Measurements from ENCODE around the gene NHLRC1. TPM values are rescaled to one million over a fixed set of nuclear protein-coding genes. Genes with fewer than 3 reads are reported as not detected.
A peak's percentile ranks its signal among the peaks of the same experiment; 100 is the strongest.
"Not testable (repeated sequence)": the region's sequence is repeated elsewhere in the genome, so short reads cannot be mapped to it uniquely, and the experiment has no call there.

Gene NHLRC1
- polyA plus RNA-seq, 6 donors from 2014 or later, result 0.60 to 4.7 (median 1.7) TPM

DNA sequence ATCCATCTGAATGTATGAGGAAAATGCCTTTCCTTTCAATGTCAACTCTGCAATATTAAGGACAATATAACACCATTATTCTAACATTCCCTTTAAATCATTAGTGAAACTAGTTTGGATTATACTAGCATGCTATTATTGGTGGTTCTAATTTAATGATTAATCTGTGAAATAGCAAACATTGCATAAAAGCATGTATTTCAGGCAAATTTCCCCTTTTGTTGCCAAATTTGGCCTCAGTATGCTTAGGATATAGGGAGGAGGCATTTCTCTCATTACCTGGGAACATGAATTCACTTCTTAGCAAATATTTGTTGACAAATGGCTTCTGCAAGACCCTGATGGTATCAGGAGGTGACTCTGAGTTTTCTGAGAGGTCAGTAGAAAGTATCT is 30.8 kb upstream of the NHLRC1 start:
- Mint-ChIP-seq H3K4me3 (peak overlapping the region in 1 of 8 donors; percentile 99), H3K9me3 (peaks cover 0 to 1% (median 0%) of the 10 kb centered on the region in 7 donors), H3K36me3 (peaks cover 6 to 10% of the 10 kb centered on the region in 2 donors), H3K27ac (peak overlapping the region in 2 of 6 donors; percentile 7 to 50), H3K27me3 (no peaks in the 10 kb centered on the region), H3K4me1 (peaks cover 14 to 31% (median 25%) of the 10 kb centered on the region in 3 donors)
- ATAC-seq (ENCODE audit: low read depth in 2 of 2), result no peak
- DNase-seq, result no peak

DNA sequence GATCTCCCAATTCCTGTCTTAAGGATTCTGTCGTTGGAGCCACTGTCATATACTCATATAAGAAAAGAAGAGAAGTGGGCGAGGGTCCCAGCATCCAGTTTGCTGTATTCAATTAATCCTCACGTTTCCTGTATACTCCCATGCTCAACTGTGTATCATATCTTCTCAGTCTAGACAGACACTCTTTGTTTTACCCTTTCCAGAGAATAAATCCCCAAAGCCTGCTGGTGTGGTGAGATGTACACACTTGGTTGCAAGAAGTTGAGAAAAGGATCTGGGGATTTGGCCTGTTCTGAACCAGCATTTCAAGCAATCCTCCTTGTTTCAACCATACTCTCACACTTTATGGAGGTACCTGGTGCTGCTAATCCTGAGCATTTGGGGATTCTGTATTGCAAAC is 29.3 kb upstream of the NHLRC1 start:
- Mint-ChIP-seq H3K36me3 (peaks cover 7 to 12% of the 10 kb centered on the region in 2 donors), H3K4me1 (peaks cover 14 to 30% (median 25%) of the 10 kb centered on the region in 3 donors)
- ATAC-seq (ENCODE audit: low read depth in 2 of 2), result no peak

GRCh38 chr6:18151391-18151790 is 28.9 kb upstream of the NHLRC1 start:
- H3K4me3 Mint-ChIP-seq, result peak overlapping the region in 1 of 8 donors; percentile 45
- H3K27ac Mint-ChIP-seq; H3K9me3 Mint-ChIP-seq; H3K27me3 Mint-ChIP-seq; ATAC-seq (ENCODE audit: low read depth in 2 of 2); DNase-seq: not testable (repeated sequence)
- H3K4me1 Mint-ChIP-seq, result peaks cover 13 to 25% (median 23%) of the 10 kb centered on the region in 3 donors
- H3K36me3 Mint-ChIP-seq, result peaks cover 7 to 12% of the 10 kb centered on the region in 2 donors

More for the DNA sequence above, 29.3 kb upstream of the NHLRC1 start:
- Mint-ChIP-seq H3K4me3 (peak overlapping the region in 1 of 8 donors; percentile 45), H3K27me3 (no peaks in the 10 kb centered on the region), H3K27ac (no peak overlapping the region), H3K9me3 (peaks cover 0 to 1% (median 0%) of the 10 kb centered on the region in 7 donors)
- no peak for DNase-seq

DNA sequence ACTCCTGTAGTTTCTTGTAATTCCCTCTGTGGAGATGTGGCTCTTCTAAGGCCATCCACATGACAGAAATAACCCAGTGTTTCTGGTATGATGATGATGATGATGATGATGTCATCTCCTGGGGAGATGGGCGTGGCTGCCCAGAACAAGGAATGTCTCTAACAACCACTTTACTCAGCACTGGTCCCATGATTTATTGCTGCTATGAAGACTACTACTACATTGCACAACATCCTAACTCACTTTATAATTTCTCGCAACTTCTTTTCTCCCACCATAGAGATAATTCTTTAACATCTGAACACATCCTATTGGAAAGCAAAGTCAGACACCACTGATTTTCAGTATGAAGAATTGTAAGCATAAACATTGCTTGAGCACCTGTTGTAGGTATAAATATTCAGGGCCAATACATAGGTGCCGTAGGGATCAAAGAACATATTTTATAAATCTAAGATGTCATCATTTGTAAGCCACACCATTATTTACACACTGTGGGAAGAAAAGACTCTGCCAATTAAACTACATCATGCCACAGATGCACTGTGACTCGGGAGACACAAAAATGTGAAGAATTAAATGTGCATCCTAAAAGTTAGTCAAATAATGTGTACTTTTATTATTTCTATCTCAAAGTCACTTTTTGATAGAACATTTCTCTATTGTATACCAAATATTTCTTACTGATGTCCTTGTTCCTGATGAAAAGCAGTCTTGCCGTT is 26.0 kb upstream of the NHLRC1 start:
- ATAC-seq (ENCODE audit: low read depth in 2 of 2), result no peak
- Mint-ChIP-seq H3K27me3 (no peaks in the 10 kb centered on the region), H3K4me3 (no peak overlapping the region), H3K4me1 (peaks cover 4 to 12% (median 6%) of the 10 kb centered on the region in 3 donors), H3K27ac (no peak overlapping the region), H3K9me3 (peaks cover 0 to 1% (median 0%) of the 10 kb centered on the region in 7 donors), H3K36me3 (peaks cover 7 to 12% of the 10 kb centered on the region in 2 donors)
- DNase-seq, result no peak

- no peaks in the 10 kb centered on the region for H3K9me3 Mint-ChIP-seq
- no peak for DNase-seq
- H3K27ac Mint-ChIP-seq, result no peak overlapping the region
- no peaks in the 10 kb centered on the region for H3K27me3 Mint-ChIP-seq
- no peak for ATAC-seq (ENCODE audit: low read depth in 2 of 2)
- H3K4me3 Mint-ChIP-seq, result no peak overlapping the region
- H3K4me1 Mint-ChIP-seq, result peaks cover 0 to 3% (median 0%) of the 10 kb centered on the region in 3 donors
- peaks cover 14 to 15% of the 10 kb centered on the region in 2 donors for H3K36me3 Mint-ChIP-seq
Observed at GRCh38 chr6:18147616-18148015, 25.1 kb upstream of the NHLRC1 start.

- H3K27ac Mint-ChIP-seq, result no peak overlapping the region
- no peaks in the 10 kb centered on the region for H3K27me3 Mint-ChIP-seq
- no peaks in the 10 kb centered on the region for H3K9me3 Mint-ChIP-seq
Observed at GRCh38 chr6:18147160-18147559, 24.7 kb upstream of the NHLRC1 start.

GRCh38 chr6:18142591-18142861 is 20.0 kb upstream of the NHLRC1 start:
- Mint-ChIP-seq H3K4me3 (no peak overlapping the region), H3K4me1 (peaks cover 0 to 7% (median 4%) of the 10 kb centered on the region in 3 donors), H3K9me3 (no peaks in the 10 kb centered on the region), H3K27ac (peak overlapping the region in 2 of 6 donors; percentile 5 to 27), H3K27me3 (no peaks in the 10 kb centered on the region), H3K36me3 (peaks cover 29 to 30% of the 10 kb centered on the region in 2 donors)
- DNase-seq, result no peak
- ATAC-seq (ENCODE audit: low read depth in 2 of 2), result no peak

More at GRCh38 chr6:18147160-18147559, 24.7 kb upstream of the NHLRC1 start:
- no peak for ATAC-seq (ENCODE audit: low read depth in 2 of 2)
- DNase-seq, result no peak
- Mint-ChIP-seq H3K36me3 (peaks cover 17 to 19% of the 10 kb centered on the region in 2 donors), H3K4me3 (no peak overlapping the region), H3K4me1 (peaks cover 0 to 4% (median 0%) of the 10 kb centered on the region in 3 donors)

GRCh38 chr6:18141805-18142590 is 19.5 kb upstream of the NHLRC1 start:
- no peak overlapping the region for H3K4me3 Mint-ChIP-seq
- H3K4me1 Mint-ChIP-seq, result peaks cover 0 to 7% (median 4%) of the 10 kb centered on the region in 3 donors
- ATAC-seq (ENCODE audit: low read depth in 2 of 2) (peak in 1 of 2 donors; percentile 25), DNase-seq (no peak)
- H3K9me3 Mint-ChIP-seq, result no peaks in the 10 kb centered on the region
- no peaks in the 10 kb centered on the region for H3K27me3 Mint-ChIP-seq
- H3K27ac Mint-ChIP-seq, result peak overlapping the region in 2 of 6 donors; percentile 5 to 27
- peaks cover 30 to 33% of the 10 kb centered on the region in 2 donors for H3K36me3 Mint-ChIP-seq

DNA sequence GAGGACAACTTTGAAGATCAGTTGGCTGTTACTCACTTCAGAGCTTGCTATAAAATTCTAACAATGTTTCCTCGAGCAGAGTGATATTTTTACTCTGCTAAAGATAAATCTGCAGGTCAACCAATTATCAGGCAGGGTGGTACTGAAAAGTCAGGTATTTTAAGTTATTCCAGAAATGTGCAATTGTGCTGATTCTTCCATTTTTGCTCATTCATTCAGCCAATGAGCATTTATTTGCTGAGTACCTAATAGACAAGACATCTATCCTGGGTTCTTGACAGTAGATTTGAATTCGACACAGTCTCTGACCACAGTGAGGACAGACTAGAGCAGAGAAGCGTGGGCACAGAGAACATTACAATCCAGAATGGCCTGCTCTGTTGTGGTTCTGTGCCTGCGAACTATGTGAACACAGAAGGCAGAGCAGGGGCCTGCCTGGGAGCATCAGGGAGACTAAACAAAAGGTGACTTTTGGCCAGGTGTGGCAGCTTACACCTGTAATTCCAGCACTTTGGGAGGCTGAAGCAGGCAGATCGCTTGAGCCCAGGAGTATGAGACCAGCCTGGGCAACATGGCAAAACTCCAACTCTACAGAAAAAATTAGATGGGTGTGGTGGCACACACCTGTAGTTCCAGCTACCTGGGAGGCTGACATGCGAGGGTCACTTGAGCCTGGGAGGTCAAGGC is 17.6 kb upstream of the NHLRC1 start:
- H3K4me1 Mint-ChIP-seq, result peaks cover 0 to 7% (median 4%) of the 10 kb centered on the region in 3 donors

GRCh38 chr6:18138906-18139305 is 16.4 kb upstream of the NHLRC1 start:
- Mint-ChIP-seq H3K4me1 (peaks cover 0 to 7% (median 4%) of the 10 kb centered on the region in 3 donors), H3K9me3 (no peaks in the 10 kb centered on the region), H3K27me3 (no peaks in the 10 kb centered on the region), H3K36me3 (peaks cover 30 to 43% of the 10 kb centered on the region in 2 donors), H3K4me3 (no peak overlapping the region), H3K27ac (no peak overlapping the region)
- ATAC-seq (ENCODE audit: low read depth in 2 of 2) (no peak), DNase-seq (no peak)

More for the DNA sequence above, 17.6 kb upstream of the NHLRC1 start:
- no peaks in the 10 kb centered on the region for H3K27me3 Mint-ChIP-seq
- DNase-seq, result no peak
- no peaks in the 10 kb centered on the region for H3K9me3 Mint-ChIP-seq
- ATAC-seq (ENCODE audit: low read depth in 2 of 2), result no peak
- H3K36me3 Mint-ChIP-seq, result peaks cover 30 to 37% of the 10 kb centered on the region in 2 donors
- H3K27ac Mint-ChIP-seq, result no peak overlapping the region
- no peak overlapping the region for H3K4me3 Mint-ChIP-seq

- H3K27ac Mint-ChIP-seq, result no peak overlapping the region
Observed at GRCh38 chr6:18136260-18136659, 13.8 kb upstream of the NHLRC1 start.

GRCh38 chr6:18135171-18135570 is 12.7 kb upstream of the NHLRC1 start:
- H3K27me3 Mint-ChIP-seq, result no peaks in the 10 kb centered on the region
- DNase-seq, result no peak
- H3K36me3 Mint-ChIP-seq, result peaks cover 13 to 24% of the 10 kb centered on the region in 2 donors
- H3K4me3 Mint-ChIP-seq, result no peak overlapping the region
- H3K9me3 Mint-ChIP-seq, result no peaks in the 10 kb centered on the region
- H3K27ac Mint-ChIP-seq, result no peak overlapping the region
- peaks cover 0 to 3% (median 0%) of the 10 kb centered on the region in 3 donors for H3K4me1 Mint-ChIP-seq
- ATAC-seq (ENCODE audit: low read depth in 2 of 2), result no peak

More at GRCh38 chr6:18136260-18136659, 13.8 kb upstream of the NHLRC1 start:
- Mint-ChIP-seq H3K27me3 (no peaks in the 10 kb centered on the region), H3K9me3 (no peaks in the 10 kb centered on the region), H3K4me1 (peaks cover 0 to 4% (median 0%) of the 10 kb centered on the region in 3 donors), H3K4me3 (no peak overlapping the region), H3K36me3 (peaks cover 20 to 30% of the 10 kb centered on the region in 2 donors)
- no peak for DNase-seq
- ATAC-seq (ENCODE audit: low read depth in 2 of 2), result no peak

DNA sequence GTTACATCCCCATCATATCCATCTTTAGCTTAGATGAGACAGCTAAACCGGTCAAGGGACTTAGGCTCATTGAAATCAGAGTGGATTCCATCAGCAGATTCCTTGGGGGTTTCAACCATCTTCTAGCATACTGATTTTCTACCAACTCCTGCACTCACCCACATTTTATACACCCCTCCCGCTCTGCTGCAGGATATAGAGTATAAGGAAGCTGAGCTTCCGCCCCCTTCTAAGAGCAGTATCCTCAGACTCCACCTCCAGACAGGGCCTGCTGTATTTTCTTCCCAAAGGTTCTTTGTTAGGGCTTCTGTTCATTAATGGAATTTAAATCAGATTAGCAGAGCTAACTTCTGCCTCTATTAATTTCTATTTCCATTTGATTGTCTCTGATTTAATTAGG is 9.9 kb upstream of the NHLRC1 start:
- ATAC-seq (ENCODE audit: low read depth in 2 of 2), result no peak
- Mint-ChIP-seq H3K4me3 (no peak overlapping the region), H3K36me3 (peaks cover 8 to 22% of the 10 kb centered on the region in 2 donors), H3K4me1 (no peaks in the 10 kb centered on the region), H3K27ac (peak overlapping the region in 1 of 6 donors; percentile 63), H3K9me3 (no peaks in the 10 kb centered on the region), H3K27me3 (no peaks in the 10 kb centered on the region)
- no peak for DNase-seq
